GM21515 (cell line): Measurements from ENCODE around the gene GON4L.
"Not testable (repeated sequence)": the region's sequence is repeated elsewhere in the genome, so short reads cannot be mapped to it uniquely, and the experiment has no call there.

Experiments used
- ATAC-seq: cut with Tn5 transposase; IDR thresholded peaks from one replicate; pipeline ENCODE4 v1.9.1; 2021; ENCODE audit not compliant: unreplicated experiment

GON4L gene

GRCh38 chr1:155880251-155880650 lies 23.2 kb upstream of the GON4L start:
- ATAC-seq, result no peak

GRCh38 chr1:155877945-155878344 lies 20.9 kb upstream of the GON4L start:
- ATAC-seq, result no peak

- ATAC-seq, result no peak
Measured at GRCh38 chr1:155873860-155874259, 16.8 kb upstream of the GON4L start.

GRCh38 chr1:155872527-155872926 lies 15.5 kb upstream of the GON4L start:
- no peak for ATAC-seq

- ATAC-seq, result no peak
Measured at GRCh38 chr1:155871390-155871789, 14.4 kb upstream of the GON4L start.

- no peak for ATAC-seq
Measured at GRCh38 chr1:155867766-155868165, 10.8 kb upstream of the GON4L start.

GRCh38 chr1:155864393-155864792 lies 7.4 kb upstream of the GON4L start:
- ATAC-seq, result no peak

- no peak for ATAC-seq
Measured at GRCh38 chr1:155861896-155862295, 4.9 kb upstream of the GON4L start.

GRCh38 chr1:155860970-155861510 lies 4.0 kb upstream of the GON4L start:
- ATAC-seq, result no peak

GRCh38 chr1:155859881-155860871 lies 3.2 kb upstream of the GON4L start:
- peak; percentile 16 for ATAC-seq

- ATAC-seq, result peak; percentile 59
Measured at GRCh38 chr1:155859234-155859829, 2.3 kb upstream of the GON4L start, which contains the start of gene SYT11. Gene SYT11, plus strand, starts transcription at chr1:155859567. Its CDS starts 195 bp downstream, at chr1:155859762.

GRCh38 chr1:155858800-155859233 lies 1.8 kb upstream of the GON4L start:
- ATAC-seq, result peak; percentile 3

GRCh38 chr1:155856257-155856974 lies 598 bp downstream of the GON4L start:
- no peak for ATAC-seq

GRCh38 chr1:155850345-155850744 lies 6.7 kb downstream of the GON4L start:
- no peak for ATAC-seq

GRCh38 chr1:155847823-155848529 lies 9.0 kb downstream of the GON4L start:
- ATAC-seq, result no peak

- no peak for ATAC-seq
Measured at GRCh38 chr1:155844860-155845421, 12.1 kb downstream of the GON4L start.

GRCh38 chr1:155840386-155840785 lies 16.6 kb downstream of the GON4L start:
- no peak for ATAC-seq

- no peak for ATAC-seq
Measured at GRCh38 chr1:155835548-155835947, 21.5 kb downstream of the GON4L start.

GRCh38 chr1:155834927-155835399 lies 22.1 kb downstream of the GON4L start:
- ATAC-seq, result not testable (repeated sequence)
